OCI-LY1 (cell line): ENCODE data around the gene ARL15.

Experiments
- EZH2 ChIP-seq: fragments of 200-600 bp; sonication (generic), shearing (Covaris generic); IDR thresholded peaks from 2 replicates; pipeline ENCODE4 v1.8.0; 2017; ENCODE audit warnings: borderline replicate concordance, mixed run types, mild to moderate bottlenecking, antibody characterized with exemption, low read length, moderate library complexity, mixed read lengths
- TF ChIP-seq, protein P1 (sequence below): fragments of 200-600 bp; sonication (generic), shearing (Covaris generic); IDR thresholded peaks from 2 replicates; pipeline ENCODE4 v1.5.1; 2017; ENCODE audit warnings: mild to moderate bottlenecking, antibody characterized with exemption, low read length, moderate library complexity, mixed read lengths

DNA sequence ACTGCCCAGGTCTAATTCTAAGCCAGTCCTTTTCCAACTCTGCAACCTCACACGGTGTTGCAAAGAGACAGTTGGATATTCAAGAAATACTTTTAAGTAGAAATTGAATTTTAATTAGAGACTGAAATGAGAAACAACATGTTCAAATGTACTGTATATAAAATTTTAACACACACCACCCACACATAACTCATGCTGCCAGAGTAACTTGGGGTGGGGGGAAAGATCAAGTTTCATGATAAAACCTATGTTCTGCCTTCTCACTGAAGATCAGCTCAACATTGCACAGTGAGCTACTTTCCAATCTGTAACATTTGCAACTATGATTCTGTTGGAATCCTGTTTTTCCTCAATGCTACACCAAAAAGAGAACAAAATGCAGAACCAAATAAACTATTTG lies 17.5 kb downstream of the ARL15 start:
- TF ChIP-seq, protein P1, sequence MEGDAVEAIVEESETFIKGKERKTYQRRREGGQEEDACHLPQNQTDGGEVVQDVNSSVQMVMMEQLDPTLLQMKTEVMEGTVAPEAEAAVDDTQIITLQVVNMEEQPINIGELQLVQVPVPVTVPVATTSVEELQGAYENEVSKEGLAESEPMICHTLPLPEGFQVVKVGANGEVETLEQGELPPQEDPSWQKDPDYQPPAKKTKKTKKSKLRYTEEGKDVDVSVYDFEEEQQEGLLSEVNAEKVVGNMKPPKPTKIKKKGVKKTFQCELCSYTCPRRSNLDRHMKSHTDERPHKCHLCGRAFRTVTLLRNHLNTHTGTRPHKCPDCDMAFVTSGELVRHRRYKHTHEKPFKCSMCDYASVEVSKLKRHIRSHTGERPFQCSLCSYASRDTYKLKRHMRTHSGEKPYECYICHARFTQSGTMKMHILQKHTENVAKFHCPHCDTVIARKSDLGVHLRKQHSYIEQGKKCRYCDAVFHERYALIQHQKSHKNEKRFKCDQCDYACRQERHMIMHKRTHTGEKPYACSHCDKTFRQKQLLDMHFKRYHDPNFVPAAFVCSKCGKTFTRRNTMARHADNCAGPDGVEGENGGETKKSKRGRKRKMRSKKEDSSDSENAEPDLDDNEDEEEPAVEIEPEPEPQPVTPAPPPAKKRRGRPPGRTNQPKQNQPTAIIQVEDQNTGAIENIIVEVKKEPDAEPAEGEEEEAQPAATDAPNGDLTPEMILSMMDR = no peak
- no peak for TF ChIP-seq EZH2
